PFSK-1 (cell line): ENCODE measurements around the gene ADPRHL1.

ENCODE experiments used
- FOXP2 ChIP-seq: optimal IDR thresholded peaks from 2 replicates; pipeline ENCODE3; 2011; ENCODE audit warnings: borderline replicate concordance, control low read depth, inconsistent platforms; ENCODE audit not compliant: insufficient read depth; ENCODE audit errors: extremely low read length, extremely low read depth
- POLR2AphosphoS5 ChIP-seq: IDR thresholded peaks from 2 replicates; pipeline ENCODE4 v1.6.1; 2012; ENCODE audit warnings: low read depth, mild to moderate bottlenecking, control low read depth, low read length, moderate library complexity
- REST ChIP-seq, 2 experiments: IDR thresholded peaks; 2 replicates each; pipeline versions ENCODE4 v1.6.1 to v1.8.0; 2011 to 2012; ENCODE audit warnings: low read depth in 2 of 2, low read length in 2 of 2, control low read depth in 1 of 2, inconsistent platforms in 1 of 2, mild to moderate bottlenecking in 1 of 2, moderate library complexity in 1 of 2; ENCODE audit not compliant: insufficient read depth in 1 of 2
- SIN3A ChIP-seq: IDR thresholded peaks from 2 replicates; pipeline ENCODE4 v1.6.1; 2012; ENCODE audit warnings: mild to moderate bottlenecking, low read length, moderate library complexity, borderline replicate concordance; ENCODE audit not compliant: insufficient read depth
- TAF1 ChIP-seq: IDR thresholded peaks from 2 replicates; pipeline ENCODE4 v1.6.1; 2012; ENCODE audit warnings: low read length, control low read depth, borderline replicate concordance; ENCODE audit not compliant: insufficient read depth

Gene ADPRHL1

GRCh38 chr13:113356596-113356995, 96.7 kb downstream of the ADPRHL1 start:
- no peak for TF ChIP-seq POLR2AphosphoS5
- TF ChIP-seq FOXP2 = no peak
- no peak for TF ChIP-seq REST (IDR thresholded peaks at IDR 0.05; ENCODE audit: insufficient read depth in 1 of 2, low read depth in 2 of 2, low read length in 2 of 2)
- TF ChIP-seq SIN3A = no peak
- no peak for TF ChIP-seq TAF1

DNA sequence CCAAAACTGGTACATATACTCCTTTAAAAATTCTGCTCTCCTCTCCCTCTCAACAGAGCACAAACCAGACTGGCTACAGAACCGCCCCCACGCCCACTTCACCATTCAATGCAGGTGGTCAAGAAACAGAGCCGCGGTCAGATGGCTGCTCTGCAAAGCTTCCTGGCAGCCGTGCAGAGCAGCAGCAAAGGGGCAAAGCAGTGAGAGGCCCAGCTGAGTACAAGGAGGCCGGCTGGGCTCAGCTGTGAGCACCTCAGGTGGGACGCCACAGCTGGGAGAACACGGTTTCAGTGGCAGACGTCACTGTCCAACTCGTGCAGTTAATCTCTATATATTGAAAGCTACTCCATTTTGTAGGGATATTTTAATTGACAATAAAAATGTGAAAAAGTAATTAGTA, 97.7 kb downstream of the ADPRHL1 start:
- TF ChIP-seq SIN3A (no peak), FOXP2 (no peak), POLR2AphosphoS5 (no peak), TAF1 (no peak), REST (IDR thresholded peaks at IDR 0.05; ENCODE audit: insufficient read depth in 1 of 2, low read depth in 2 of 2, low read length in 2 of 2) (no peak)

GRCh38 chr13:113354831-113355610, 98.3 kb downstream of the ADPRHL1 start:
- TF ChIP-seq TAF1 (no peak), REST (IDR thresholded peaks at IDR 0.05; ENCODE audit: insufficient read depth in 1 of 2, low read depth in 2 of 2, low read length in 2 of 2) (no peak)

DNA sequence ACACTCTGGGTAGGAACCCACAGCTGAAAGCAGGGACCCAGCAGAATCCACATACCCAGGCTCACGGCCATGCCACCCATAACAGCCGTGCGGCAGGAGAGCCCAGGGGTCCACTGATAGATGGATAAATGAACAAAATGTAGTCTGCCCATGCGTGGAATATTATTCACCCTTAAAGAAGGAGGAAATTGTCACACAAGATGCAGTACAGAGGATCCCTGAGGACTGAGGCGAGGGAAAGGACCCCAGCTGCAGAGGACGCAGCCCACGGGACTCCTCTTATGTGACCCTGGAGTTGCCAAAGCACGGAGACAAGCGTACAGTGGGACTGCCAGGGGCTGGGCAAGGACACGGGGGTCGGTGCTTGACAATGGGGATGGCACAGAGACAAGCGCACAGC, 100.0 kb downstream of the ADPRHL1 start:
- TF ChIP-seq POLR2AphosphoS5 (no peak), REST (IDR thresholded peaks at IDR 0.05; ENCODE audit: insufficient read depth in 1 of 2, low read depth in 2 of 2, low read length in 2 of 2) (no peak), SIN3A (no peak), TAF1 (no peak), FOXP2 (no peak)

DNA sequence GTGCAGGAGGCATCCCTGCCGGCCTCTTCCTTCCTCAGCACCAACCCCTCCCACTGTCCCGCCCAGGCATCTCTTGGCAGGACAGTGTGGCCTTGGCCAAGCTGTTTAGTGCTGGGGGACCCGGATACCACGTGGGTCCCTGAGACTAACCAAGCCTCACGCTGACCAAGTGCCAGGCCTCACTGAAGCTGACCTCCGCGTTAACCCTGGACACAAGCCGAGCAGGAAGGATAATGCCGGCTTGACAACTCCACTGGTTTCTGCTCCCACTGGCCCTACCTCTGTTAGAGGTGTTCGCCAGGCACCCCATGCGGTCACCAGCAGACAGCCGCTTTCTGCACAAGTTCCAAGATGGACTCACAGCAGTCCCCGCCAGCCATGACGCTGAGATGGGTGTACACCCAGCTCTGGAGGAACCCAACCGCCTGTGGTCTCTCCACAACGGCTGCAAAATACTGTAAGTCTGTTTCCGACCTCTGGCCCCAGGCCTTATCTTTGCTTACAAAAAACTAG, 101.7 kb downstream of the ADPRHL1 start:
- TF ChIP-seq POLR2AphosphoS5 = no peak
- no peak for TF ChIP-seq TAF1
- TF ChIP-seq REST (IDR thresholded peaks at IDR 0.05; ENCODE audit: insufficient read depth in 1 of 2, low read depth in 2 of 2, low read length in 2 of 2) = no peak
- no peak for TF ChIP-seq SIN3A
- no peak for TF ChIP-seq FOXP2
